ENCODE data around the gene THSD4. TPM values are rescaled to one million over a fixed set of nuclear protein-coding genes. Genes with fewer than 3 reads are reported as not detected.

The THSD4 gene
- polyA plus RNA-seq, 2 of the 4 experiments (the other 2 are of a cell fraction) = 15.8 to 40.7 TPM

- H3K9me3 ChIP-seq = no peaks in the 10 kb centered on the region
- CTCF ChIA-PET = interaction anchor here (0.6 to 1.9 kb wide), 6 partner anchors 11 to 228 kb away, joined by 3 to 4 read pairs (median 3); no protein-coding TSS in a partner anchor
- ATAC-seq (no peak), FAIRE-seq (no peak), DNase-seq (ENCODE audit: low read depth in 1 of 2, low spot score in 1 of 2) (no peak)
- H3K4me1 ChIP-seq = no peaks in the 10 kb centered on the region
- no peak overlapping the region for H3K4me3 ChIP-seq
- TF ChIP-seq JUN (IDR thresholded peaks at IDR 0.05) (no peak), RNF2 (IDR thresholded peaks at IDR 0.05; ENCODE audit: borderline replicate concordance, low read depth) (no peak), SREBF2 (IDR thresholded peaks at IDR 0.05) (no peak), NR3C1 (IDR thresholded peaks at IDR 0.05) (no peak), ESRRA (IDR thresholded peaks at IDR 0.05; ENCODE audit: borderline replicate concordance, low read length) (no peak), TP53 (CRISPR knock-in tag; IDR thresholded peaks at IDR 0.05) (no peak), ATOH8 (CRISPR knock-in tag; IDR thresholded peaks at IDR 0.05; ENCODE audit: low read depth) (no peak), POLR2A (IDR thresholded peaks at IDR 0.05; ENCODE audit: low read length) (no peak), ZSCAN20 (CRISPR knock-in tag; IDR thresholded peaks at IDR 0.05) (no peak), MYC (IDR thresholded peaks at IDR 0.05; ENCODE audit: borderline replicate concordance, low read length) (no peak), MAFK (IDR thresholded peaks at IDR 0.05; ENCODE audit: partially characterized antibody) (no peak), SMC3 (IDR thresholded peaks at IDR 0.05) (no peak), RARB (CRISPR knock-in tag; IDR thresholded peaks at IDR 0.05) (no peak), ZC3H11A (IDR thresholded peaks at IDR 0.05) (no peak), EP300 (IDR thresholded peaks at IDR 0.05) (no peak), HOXB5 (CRISPR knock-in tag; IDR thresholded peaks at IDR 0.05) (no peak), MAX (IDR thresholded peaks at IDR 0.05) (no peak)
- TF ChIP-seq, protein P1, sequence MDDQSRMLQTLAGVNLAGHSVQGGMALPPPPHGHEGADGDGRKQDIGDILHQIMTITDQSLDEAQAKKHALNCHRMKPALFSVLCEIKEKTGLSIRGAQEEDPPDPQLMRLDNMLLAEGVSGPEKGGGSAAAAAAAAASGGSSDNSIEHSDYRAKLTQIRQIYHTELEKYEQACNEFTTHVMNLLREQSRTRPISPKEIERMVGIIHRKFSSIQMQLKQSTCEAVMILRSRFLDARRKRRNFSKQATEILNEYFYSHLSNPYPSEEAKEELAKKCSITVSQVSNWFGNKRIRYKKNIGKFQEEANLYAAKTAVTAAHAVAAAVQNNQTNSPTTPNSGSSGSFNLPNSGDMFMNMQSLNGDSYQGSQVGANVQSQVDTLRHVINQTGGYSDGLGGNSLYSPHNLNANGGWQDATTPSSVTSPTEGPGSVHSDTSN (IDR thresholded peaks at IDR 0.05) = no peak
- TF ChIP-seq, protein P2, sequence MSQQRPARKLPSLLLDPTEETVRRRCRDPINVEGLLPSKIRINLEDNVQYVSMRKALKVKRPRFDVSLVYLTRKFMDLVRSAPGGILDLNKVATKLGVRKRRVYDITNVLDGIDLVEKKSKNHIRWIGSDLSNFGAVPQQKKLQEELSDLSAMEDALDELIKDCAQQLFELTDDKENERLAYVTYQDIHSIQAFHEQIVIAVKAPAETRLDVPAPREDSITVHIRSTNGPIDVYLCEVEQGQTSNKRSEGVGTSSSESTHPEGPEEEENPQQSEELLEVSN (IDR thresholded peaks at IDR 0.05; ENCODE audit: borderline replicate concordance, low read depth) = no peak
- TF ChIP-seq, protein P3, sequence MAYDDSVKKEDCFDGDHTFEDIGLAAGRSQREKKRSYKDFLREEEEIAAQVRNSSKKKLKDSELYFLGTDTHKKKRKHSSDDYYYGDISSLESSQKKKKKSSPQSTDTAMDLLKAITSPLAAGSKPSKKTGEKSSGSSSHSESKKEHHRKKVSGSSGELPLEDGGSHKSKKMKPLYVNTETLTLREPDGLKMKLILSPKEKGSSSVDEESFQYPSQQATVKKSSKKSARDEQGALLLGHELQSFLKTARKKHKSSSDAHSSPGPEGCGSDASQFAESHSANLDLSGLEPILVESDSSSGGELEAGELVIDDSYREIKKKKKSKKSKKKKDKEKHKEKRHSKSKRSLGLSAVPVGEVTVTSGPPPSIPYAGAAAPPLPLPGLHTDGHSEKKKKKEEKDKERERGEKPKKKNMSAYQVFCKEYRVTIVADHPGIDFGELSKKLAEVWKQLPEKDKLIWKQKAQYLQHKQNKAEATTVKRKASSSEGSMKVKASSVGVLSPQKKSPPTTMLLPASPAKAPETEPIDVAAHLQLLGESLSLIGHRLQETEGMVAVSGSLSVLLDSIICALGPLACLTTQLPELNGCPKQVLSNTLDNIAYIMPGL (CRISPR knock-in tag; IDR thresholded peaks at IDR 0.05; ENCODE audit: borderline replicate concordance) = no peak
- no peak overlapping the region for H3K4me2 ChIP-seq
- POLR2A ChIA-PET = no interaction called here
- 78% methylated on average over 5 of the region's 5 CpGs for WGBS (ENCODE audit: missing lambda C conversion rate)
- H3K27ac ChIP-seq = no peak overlapping the region
Observed at GRCh38 chr15:71551566-71551965, 436.3 kb downstream of the THSD4 start.

DNA sequence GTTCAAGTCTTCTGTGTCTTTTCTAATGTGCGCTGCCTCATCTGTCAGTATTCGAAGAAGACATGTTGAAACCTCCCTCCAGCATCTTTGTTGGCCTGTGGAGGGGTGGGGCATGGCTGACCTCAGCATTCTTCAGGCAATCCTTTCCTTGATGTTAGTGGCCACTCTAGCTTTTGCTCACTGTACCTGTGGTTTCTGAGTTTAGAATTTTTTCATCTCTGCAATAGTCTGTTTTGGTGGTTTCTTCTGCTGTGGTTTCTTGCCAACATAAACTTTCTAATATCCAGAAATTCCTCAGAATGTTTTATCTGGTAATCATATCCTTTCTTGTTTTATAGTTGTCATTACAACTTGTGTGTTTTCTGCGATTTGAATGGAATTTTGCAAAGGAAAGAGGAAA is 443.8 kb downstream of the THSD4 start:
- CTCF ChIA-PET = no interaction called here
- Histone ChIP-seq H3K4me2 (no peak overlapping the region), H3K4me1 (peaks cover 12% of the 10 kb centered on the region; the same call in 2 of the 3 replicates), H3K9me3 (peaks cover 6% of the 10 kb centered on the region), H3K4me3 (no peak overlapping the region), H3K27ac (no peak overlapping the region)
- POLR2A ChIA-PET = no interaction called here
- no peak for TF ChIP-seq SREBF2 (IDR thresholded peaks at IDR 0.05)
- no peak for TF ChIP-seq CTCF (IDR thresholded peaks at IDR 0.05)
- no peak for TF ChIP-seq ZFP36 (IDR thresholded peaks at IDR 0.05; ENCODE audit: borderline replicate concordance, partially characterized antibody)
- no peak for TF ChIP-seq MAFK (IDR thresholded peaks at IDR 0.05; ENCODE audit: partially characterized antibody)
- TF ChIP-seq EHF (CRISPR knock-in tag; IDR thresholded peaks at IDR 0.05) = no peak
- no peak for TF ChIP-seq HOXA7 (CRISPR knock-in tag; IDR thresholded peaks at IDR 0.05)
- TF ChIP-seq CHD2 (IDR thresholded peaks at IDR 0.05; ENCODE audit: low read length, partially characterized antibody) = no peak
- TF ChIP-seq JUNB (IDR thresholded peaks at IDR 0.05) = no peak
- TF ChIP-seq RAD21 (conservative IDR thresholded peaks at IDR 0.05 in 1 of 2, IDR thresholded peaks at IDR 0.05 in 1 of 2) = no peak
- FAIRE-seq (no peak), ATAC-seq (no peak), DNase-seq (ENCODE audit: low read depth in 1 of 2, low spot score in 1 of 2) (no peak)
- WGBS (ENCODE audit: missing lambda C conversion rate) = 92% methylated on average over 3 of the region's 3 CpGs

All from A549 (cell line).